Neural cell (in vitro differentiated cells): ENCODE results near the gene PRH1. TPM values are rescaled to one million over a fixed set of nuclear protein-coding genes. Genes with fewer than 3 reads are reported as not detected.

Source experiments
- H2AFZ ChIP-seq: fragments of 200-600, 300-800 bp; sonication (generic), shearing (Covaris generic); 2 replicates; pipeline ENCODE4 v1.6.0; 2014; ENCODE audit warnings: low read depth, mild to moderate bottlenecking, antibody characterized with exemption, low read length, moderate library complexity
- H3F3A ChIP-seq: fragments of 200-600 bp; shearing (Covaris generic); 2 replicates; pipeline ENCODE4 v1.6.1; 2016; ENCODE audit warnings: mild to moderate bottlenecking, moderate library complexity, mixed read lengths, antibody characterized with exemption, low read length; ENCODE audit not compliant: insufficient read depth, poor library complexity, severe bottlenecking
- H3K27ac ChIP-seq: fragments of 200-600, 300-800 bp; sonication (generic), shearing (Covaris generic); 2 replicates; pipeline ENCODE4 v1.5.1; 2014; ENCODE audit warnings: mild to moderate bottlenecking, low read length, moderate library complexity
- H3K27me3 ChIP-seq: fragments of 300-800, 200-600 bp; sonication (generic), shearing (Covaris generic); 2 replicates; pipeline ENCODE4 v1.6.0; 2014; ENCODE audit warnings: mild to moderate bottlenecking, low read depth, low read length, moderate library complexity; ENCODE audit not compliant: insufficient read depth
- H3K36me3 ChIP-seq: fragments of 300-800, 200-600 bp; sonication (generic), shearing (Covaris generic); 2 replicates; pipeline ENCODE4 v1.5.1; 2014; ENCODE audit warnings: mild to moderate bottlenecking, antibody characterized with exemption, low read length, moderate library complexity; ENCODE audit not compliant: insufficient read depth
- H3K4me2 ChIP-seq: fragments of 300-800, 200-600 bp; sonication (generic), shearing (Covaris generic); 2 replicates; pipeline ENCODE4 v1.6.0; 2014; ENCODE audit warnings: mild to moderate bottlenecking, low read length
- H3K4me3 ChIP-seq: fragments of 300-800, 200-600 bp; sonication (generic), shearing (Covaris generic); 2 replicates; pipeline ENCODE4 v1.5.1; 2014; ENCODE audit warnings: mild to moderate bottlenecking, low read length, moderate library complexity
- H3K79me2 ChIP-seq: fragments of 200-600 bp; shearing (Covaris generic); replicated peaks from 2 replicates; pipeline ENCODE4 v1.6.0; 2014; ENCODE audit warnings: mild to moderate bottlenecking, low read length, moderate library complexity; ENCODE audit not compliant: insufficient read depth
- H3K9ac ChIP-seq: fragments of 300-800, 200-600 bp; sonication (generic), shearing (Covaris generic); 2 replicates; pipeline ENCODE4 v1.6.1; 2016; ENCODE audit warnings: mild to moderate bottlenecking, low read length, mixed read lengths
- H3K9me2 ChIP-seq: fragments of 200-600 bp; shearing (Covaris generic); 2 replicates; pipeline ENCODE4 v1.6.1; 2016; ENCODE audit warnings: mild to moderate bottlenecking, low read length, mixed read lengths; ENCODE audit not compliant: insufficient read depth
- H3K9me3 ChIP-seq: fragments of 200-600, 300-800 bp; sonication (generic), shearing (Covaris generic); 2 replicates; pipeline ENCODE4 v1.6.1; 2016; ENCODE audit warnings: mild to moderate bottlenecking, mixed run types, low read length, moderate library complexity, mixed read lengths
- H4K20me1 ChIP-seq: fragments of 200-600 bp; shearing (Covaris generic); 2 replicates; pipeline ENCODE4 v1.6.1; 2016; ENCODE audit warnings: mild to moderate bottlenecking, mixed run types; ENCODE audit not compliant: insufficient read depth
- CTCF ChIP-seq: fragments of 450-650 bp; IDR thresholded peaks from 2 replicates; pipeline ENCODE4 v1.5.1; 2014; ENCODE audit warnings: antibody characterized with exemption, mild to moderate bottlenecking, moderate library complexity; ENCODE audit not compliant: poor library complexity, severe bottlenecking
- EP300 ChIP-seq: fragments of 450-650 bp; conservative IDR thresholded peaks from 2 replicates; pipeline ENCODE4 v1.6.1; 2014; ENCODE audit warnings: antibody characterized with exemption, mild to moderate bottlenecking, moderate library complexity; ENCODE audit not compliant: poor library complexity, severe bottlenecking
- EZH2 ChIP-seq: fragments of 200-600, 300-800 bp; shearing (Covaris generic), sonication (generic); IDR thresholded peaks from 2 replicates; pipeline ENCODE4 v1.6.1; 2014; ENCODE audit warnings: antibody characterized with exemption, low read length, borderline replicate concordance, mild to moderate bottlenecking; ENCODE audit not compliant: insufficient read depth, poor library complexity, severe bottlenecking
- MXI1 ChIP-seq: fragments of 450-650 bp; conservative IDR thresholded peaks from 2 replicates; pipeline ENCODE4 v1.6.1; 2014; ENCODE audit warnings: antibody characterized with exemption, mild to moderate bottlenecking; ENCODE audit not compliant: poor library complexity, severe bottlenecking
- POLR2AphosphoS5 ChIP-seq: IDR thresholded peaks from 2 replicates; pipeline ENCODE4 v1.6.1; 2012
- RAD21 ChIP-seq: fragments of 450-650 bp; conservative IDR thresholded peaks from 2 replicates; pipeline ENCODE4 v1.6.1; 2014; ENCODE audit warnings: antibody characterized with exemption, mild to moderate bottlenecking, moderate library complexity
- REST ChIP-seq: IDR thresholded peaks from 2 replicates; pipeline ENCODE4 v1.6.1; 2012; ENCODE audit warnings: borderline replicate concordance
- SMC3 ChIP-seq: fragments of 450-650 bp; conservative IDR thresholded peaks from 2 replicates; pipeline ENCODE4 v1.6.1; 2014; ENCODE audit warnings: antibody characterized with exemption, mild to moderate bottlenecking, moderate library complexity; ENCODE audit not compliant: poor library complexity
- TAF1 ChIP-seq: IDR thresholded peaks from 2 replicates; pipeline ENCODE4 v1.6.1; 2012; ENCODE audit warnings: low read depth
- polyA plus RNA-seq: library from polyadenylated mRNA; depleted of rRNA; stranded (reverse); fragments of >200 nt; gene quantifications from 2 replicates; pipeline ENCODE4 v1.2.3, GENCODE V29; 2014

PRH1 gene
- polyA plus RNA-seq, 1 donor from 2014 or later = 25.7 TPM

GRCh38 chr12:10873378-10873777 is 10.7 kb downstream of the PRH1 start:
- H3K27me3 ChIP-seq = no peaks in the 10 kb centered on the region
- no peaks in the 10 kb centered on the region for H3K9me2 ChIP-seq
- H4K20me1 ChIP-seq = no peaks in the 10 kb centered on the region
- no peak for TF ChIP-seq MXI1
- no peak for TF ChIP-seq TAF1
- TF ChIP-seq RAD21 = no peak
- no peak for TF ChIP-seq SMC3
- no peak for TF ChIP-seq CTCF
- no peak for TF ChIP-seq EP300
- TF ChIP-seq EZH2 = no peak
- no peak for TF ChIP-seq REST
- TF ChIP-seq POLR2AphosphoS5 = no peak
- no peaks in the 10 kb centered on the region for H3K9me3 ChIP-seq
- H3K4me2 ChIP-seq = no peak overlapping the region
- H3K4me3 ChIP-seq = no peak overlapping the region
- no peaks in the 10 kb centered on the region for H3K79me2 ChIP-seq
- no peak overlapping the region for H3K9ac ChIP-seq
- H2AFZ ChIP-seq = no peak overlapping the region
- peaks cover 10% of the 10 kb centered on the region for H3K36me3 ChIP-seq
- H3F3A ChIP-seq = no peaks in the 10 kb centered on the region
- no peak overlapping the region for H3K27ac ChIP-seq

- Histone ChIP-seq H3F3A (no peaks in the 10 kb centered on the region), H3K79me2 (no peaks in the 10 kb centered on the region), H3K9me2 (no peaks in the 10 kb centered on the region), H3K4me2 (no peak overlapping the region), H4K20me1 (no peaks in the 10 kb centered on the region), H2AFZ (no peak overlapping the region), H3K27ac (no peak overlapping the region), H3K4me3 (no peak overlapping the region), H3K27me3 (no peaks in the 10 kb centered on the region), H3K36me3 (peaks cover 3% of the 10 kb centered on the region), H3K9me3 (no peaks in the 10 kb centered on the region), H3K9ac (no peak overlapping the region)
- TF ChIP-seq TAF1 (no peak), MXI1 (no peak), POLR2AphosphoS5 (no peak), REST (no peak), EP300 (no peak), EZH2 (no peak), RAD21 (no peak), CTCF (no peak), SMC3 (no peak)
Observed at GRCh38 chr12:10867381-10867780, 16.7 kb downstream of the PRH1 start.
